ENCODE data around the gene LBHD2. TPM values are rescaled to one million over a fixed set of nuclear protein-coding genes. Genes with fewer than 3 reads are reported as not detected.
A peak's percentile ranks its signal among the peaks of the same experiment; 100 is the strongest.

The LBHD2 gene
- total and polyA plus RNA-seq, 2 of the 8 experiments (the other 6 are each of a cell fraction or from before 2014, with no cell fraction given) = not detected

- H3K79me1 ChIP-seq (ENCODE audit: low read depth, low read length) = no peaks in the 10 kb centered on the region
- H4K91ac ChIP-seq (replicated peaks; ENCODE audit: insufficient read length, low read length) = no peak overlapping the region
- H3K4ac ChIP-seq (replicated peaks; ENCODE audit: insufficient read length, low read depth, low read length) = no peak overlapping the region
- peaks cover 7 to 42% (median 34%) of the 10 kb centered on the region in 4 experiments for H3K27me3 ChIP-seq (replicated peaks in 1 of 4; ENCODE audit: control insufficient read depth in 3 of 4, extremely low read depth in 1 of 4, insufficient read depth in 3 of 4, low read length in 3 of 4)
- peaks cover 0 to 3% of the 10 kb centered on the region in 2 experiments for H4K20me1 ChIP-seq (replicated peaks in 1 of 2; ENCODE audit: control insufficient read depth in 1 of 2, insufficient read depth in 2 of 2, low read length in 2 of 2)
- H3K4me1 ChIP-seq (replicated peaks in 1 of 4; ENCODE audit: control insufficient read depth in 3 of 4, insufficient read depth in 4 of 4, low read length in 3 of 4) = peaks cover 0 to 31% (median 17%) of the 10 kb centered on the region in 4 experiments; a peak in 6 of 7 replicates
- WGBS, 2 experiments (ENCODE audit: extremely low coverage in 1 of 2, insufficient coverage in 1 of 2, insufficient read length in 1 of 2, insufficient replicate concordance in 2 of 2, low coverage in 1 of 2, low lambda C conversion rate in 2 of 2, missing lambda C conversion rate in 1 of 2) = 79% methylated on average over 23 of the region's 25 CpGs; no CpG with 5 or more reads in 1 of the 2 experiments
- H3K27ac ChIP-seq (ENCODE audit: low read depth, low read length) = no peak overlapping the region
- H2BK15ac ChIP-seq (ENCODE audit: low read length) = 0 out of 2 replicates have a peak overlapping the region, but pooled peaks have one; percentile 10
- no peak overlapping the region for H2BK120ac ChIP-seq (replicated peaks; ENCODE audit: low read depth, low read length)
- peak overlapping the region; percentile 32; the same call in 1 of the 2 replicates for H2BK20ac ChIP-seq (ENCODE audit: low read length)
- H3K14ac ChIP-seq (ENCODE audit: insufficient read length) = no peak overlapping the region
- FAIRE-seq (no peak), DNase-seq (ENCODE audit: low read depth in 1 of 2, low spot score in 2 of 2) (no peak)
- 0 out of 2 replicates have a peak, but pooled peaks have one; percentile 23 for TF ChIP-seq SP1 (IDR thresholded peaks at IDR 0.05; ENCODE audit: low read depth, low read length)
- no peak for TF ChIP-seq BCL11A (IDR thresholded peaks at IDR 0.05; ENCODE audit: low read depth in 2 of 2, low read length in 2 of 2)
- H2BK12ac ChIP-seq (ENCODE audit: low read depth, low read length) = peak overlapping the region; percentile 50; the same call in 1 of the 2 replicates
- POLR2A ChIA-PET (ENCODE audit: partially characterized antibody) = interaction anchor here (0.6 to 1.3 kb wide), 6 partner anchors 9 to 485 kb away, joined by 3 to 4 read pairs (median 3); no protein-coding TSS in a partner anchor
- no peak overlapping the region for H2AFZ ChIP-seq (ENCODE audit: low read length)
- no peak overlapping the region for H2AK5ac ChIP-seq (ENCODE audit: low read depth, low read length)
- H3K9ac ChIP-seq (replicated peaks in 1 of 4; ENCODE audit: extremely low read depth in 1 of 4, low read depth in 3 of 4, low read length in 3 of 4) = no peak overlapping the region
- H3K23ac ChIP-seq (ENCODE audit: insufficient read length) = no peak overlapping the region
- H2BK5ac ChIP-seq (ENCODE audit: low read depth, low read length) = no peak overlapping the region
- no peaks in the 10 kb centered on the region for H3K36me3 ChIP-seq (ENCODE audit: control insufficient read depth in 2 of 4, insufficient read depth in 4 of 4, low read length in 3 of 4)
- no peak overlapping the region for H3K56ac ChIP-seq (replicated peaks; ENCODE audit: insufficient read length, low read depth, low read length)
- no peak overlapping the region for H4K5ac ChIP-seq (ENCODE audit: insufficient read length, low read depth, low read length)
- H3K79me2 ChIP-seq (ENCODE audit: control insufficient read depth in 1 of 2, insufficient read depth in 2 of 2, low read length in 2 of 2) = no peaks in the 10 kb centered on the region
- H3K18ac ChIP-seq (ENCODE audit: extremely low read depth, low read length) = no peak overlapping the region
- CTCF ChIA-PET (ENCODE audit: partially characterized antibody) = interaction anchor here (0.7 to 10.4 kb wide), 13 partner anchors 8 to 278 kb away, joined by 3 to 276 read pairs (median 4); partner anchors contain the start of genes LBHD2 and TNFAIP2
- no peak overlapping the region; a peak in 1 of 4 replicates for H3K4me2 ChIP-seq (ENCODE audit: insufficient read depth in 1 of 2, low read depth in 2 of 2, low read length in 2 of 2)
- H3K23me2 ChIP-seq (ENCODE audit: low read depth, low read length) = peaks cover 3% of the 10 kb centered on the region; the same call in 1 of the 2 replicates
- no peaks in the 10 kb centered on the region for H3K9me3 ChIP-seq (ENCODE audit: insufficient read depth in 2 of 2, low read depth in 1 of 2, low read length in 1 of 2)
- H3K4me3 ChIP-seq (ENCODE audit: extremely low read depth in 1 of 4, insufficient read depth in 2 of 4, low read depth in 3 of 4, low read length in 4 of 4) = no peak overlapping the region
- peak overlapping the region; percentile 20; the same call in 1 of the 2 replicates for H4K8ac ChIP-seq (ENCODE audit: extremely low read depth, insufficient read depth, low read length)
Observed at GRCh38 chr14:103100281-103101121, 16.5 kb downstream of the LBHD2 start.
